IPS-15b (cell line): ENCODE measurements around the gene ASAP2.

Experiments used
- H3K27me3 ChIP-seq: one replicate; pipeline ENCODE4 v1.6.1; 2013; ENCODE audit warnings: low read length; ENCODE audit not compliant: control insufficient read depth, insufficient read depth
- H3K36me3 ChIP-seq: one replicate; pipeline ENCODE4 v1.6.1; 2013; ENCODE audit warnings: low read length; ENCODE audit not compliant: control insufficient read depth, insufficient read depth
- H3K4me1 ChIP-seq: one replicate; pipeline ENCODE4 v1.6.1; 2013; ENCODE audit warnings: mild to moderate bottlenecking, low read length; ENCODE audit not compliant: control insufficient read depth, insufficient read depth
- H3K4me3 ChIP-seq: one replicate; pipeline ENCODE4 v1.5.1; 2013; ENCODE audit warnings: low read depth, low read length
- H3K9ac ChIP-seq: one replicate; pipeline ENCODE4 v1.6.1; 2013; ENCODE audit warnings: low read depth, mild to moderate bottlenecking, low read length
- H3K9me3 ChIP-seq: one replicate; pipeline ENCODE4 v1.6.1; 2013; ENCODE audit warnings: mild to moderate bottlenecking, low read length; ENCODE audit not compliant: control insufficient read depth, insufficient read depth

The ASAP2 gene

GRCh38 chr2:9401059-9401547 is 194.5 kb downstream of the ASAP2 start:
- H3K4me1 ChIP-seq: no peaks in the 10 kb centered on the region
- H3K9ac ChIP-seq: no peak overlapping the region
- H3K9me3 ChIP-seq: no peaks in the 10 kb centered on the region
- no peak overlapping the region for H3K4me3 ChIP-seq
- no peaks in the 10 kb centered on the region for H3K27me3 ChIP-seq
- H3K36me3 ChIP-seq: no peaks in the 10 kb centered on the region

GRCh38 chr2:9401646-9402371 is 195.2 kb downstream of the ASAP2 start:
- Histone ChIP-seq H3K27me3 (no peaks in the 10 kb centered on the region), H3K9ac (no peak overlapping the region), H3K36me3 (no peaks in the 10 kb centered on the region), H3K9me3 (no peaks in the 10 kb centered on the region), H3K4me3 (no peak overlapping the region), H3K4me1 (no peaks in the 10 kb centered on the region)

- peaks cover 2% of the 10 kb centered on the region for H3K36me3 ChIP-seq
- no peaks in the 10 kb centered on the region for H3K9me3 ChIP-seq
- H3K27me3 ChIP-seq: no peaks in the 10 kb centered on the region
- no peak overlapping the region for H3K9ac ChIP-seq
- no peaks in the 10 kb centered on the region for H3K4me1 ChIP-seq
- no peak overlapping the region for H3K4me3 ChIP-seq
Observed at GRCh38 chr2:9403924-9404323, 197.3 kb downstream of the ASAP2 start.

- H3K4me1 ChIP-seq: no peaks in the 10 kb centered on the region
- no peak overlapping the region for H3K4me3 ChIP-seq
- H3K36me3 ChIP-seq: peaks cover 3% of the 10 kb centered on the region
- H3K9me3 ChIP-seq: no peaks in the 10 kb centered on the region
- H3K27me3 ChIP-seq: no peaks in the 10 kb centered on the region
- no peak overlapping the region for H3K9ac ChIP-seq
Observed at GRCh38 chr2:9404451-9404850, 197.8 kb downstream of the ASAP2 start.

GRCh38 chr2:9405636-9406035 is 199.0 kb downstream of the ASAP2 start:
- H3K27me3 ChIP-seq: no peaks in the 10 kb centered on the region
- H3K9ac ChIP-seq: no peak overlapping the region
- H3K4me1 ChIP-seq: no peaks in the 10 kb centered on the region
- peaks cover 3% of the 10 kb centered on the region for H3K36me3 ChIP-seq
- H3K4me3 ChIP-seq: no peak overlapping the region
- H3K9me3 ChIP-seq: no peaks in the 10 kb centered on the region

- H3K9ac ChIP-seq: no peak overlapping the region
- no peak overlapping the region for H3K4me3 ChIP-seq
- no peaks in the 10 kb centered on the region for H3K4me1 ChIP-seq
- peaks cover 3% of the 10 kb centered on the region for H3K36me3 ChIP-seq
- H3K27me3 ChIP-seq: no peaks in the 10 kb centered on the region
- H3K9me3 ChIP-seq: no peaks in the 10 kb centered on the region
Observed at GRCh38 chr2:9406529-9407362, 200.1 kb downstream of the ASAP2 start.

GRCh38 chr2:9407363-9407811 is 200.8 kb downstream of the ASAP2 start:
- Histone ChIP-seq H3K9ac (no peak overlapping the region), H3K36me3 (peaks cover 3% of the 10 kb centered on the region), H3K27me3 (no peaks in the 10 kb centered on the region), H3K9me3 (no peaks in the 10 kb centered on the region), H3K4me1 (no peaks in the 10 kb centered on the region), H3K4me3 (no peak overlapping the region)

- H3K36me3 ChIP-seq: peaks cover 3% of the 10 kb centered on the region
- H3K4me1 ChIP-seq: no peaks in the 10 kb centered on the region
- H3K27me3 ChIP-seq: no peaks in the 10 kb centered on the region
- H3K9ac ChIP-seq: no peak overlapping the region
- no peaks in the 10 kb centered on the region for H3K9me3 ChIP-seq
- H3K4me3 ChIP-seq: no peak overlapping the region
Observed at GRCh38 chr2:9408641-9409151, 202.1 kb downstream of the ASAP2 start.

- Histone ChIP-seq H3K9me3 (no peaks in the 10 kb centered on the region), H3K36me3 (peaks cover 3% of the 10 kb centered on the region), H3K27me3 (no peaks in the 10 kb centered on the region), H3K4me3 (no peak overlapping the region), H3K9ac (no peak overlapping the region), H3K4me1 (no peaks in the 10 kb centered on the region)
Observed at GRCh38 chr2:9410108-9410507, 203.5 kb downstream of the ASAP2 start.

GRCh38 chr2:9412781-9413180 is 206.2 kb downstream of the ASAP2 start:
- Histone ChIP-seq H3K27me3 (no peaks in the 10 kb centered on the region), H3K4me3 (no peak overlapping the region), H3K9ac (no peak overlapping the region), H3K4me1 (no peaks in the 10 kb centered on the region), H3K9me3 (no peaks in the 10 kb centered on the region), H3K36me3 (peaks cover 3% of the 10 kb centered on the region)

GRCh38 chr2:9415516-9416169 is 209.0 kb downstream of the ASAP2 start:
- Histone ChIP-seq H3K4me3 (no peak overlapping the region), H3K4me1 (no peaks in the 10 kb centered on the region), H3K9me3 (no peaks in the 10 kb centered on the region), H3K9ac (no peak overlapping the region), H3K27me3 (no peaks in the 10 kb centered on the region), H3K36me3 (no peaks in the 10 kb centered on the region)
